C4-2B (cell line): Measurements from ENCODE around the gene NDUFAB1.

Experiments
- H3K27ac ChIP-seq: fragments of 450-650 bp; 2 replicates; pipeline ENCODE4 v1.5.1; 2017
- ZFX ChIP-seq: fragments of 450-650 bp; IDR thresholded peaks from 2 replicates; pipeline ENCODE4 v1.6.1; 2017
- TF ChIP-seq, protein P1 (sequence below): fragments of 450-650 bp; conservative IDR thresholded peaks from 2 replicates; pipeline ENCODE4 v1.5.1; 2017; ENCODE audit warnings: mild to moderate bottlenecking

The NDUFAB1 gene

DNA sequence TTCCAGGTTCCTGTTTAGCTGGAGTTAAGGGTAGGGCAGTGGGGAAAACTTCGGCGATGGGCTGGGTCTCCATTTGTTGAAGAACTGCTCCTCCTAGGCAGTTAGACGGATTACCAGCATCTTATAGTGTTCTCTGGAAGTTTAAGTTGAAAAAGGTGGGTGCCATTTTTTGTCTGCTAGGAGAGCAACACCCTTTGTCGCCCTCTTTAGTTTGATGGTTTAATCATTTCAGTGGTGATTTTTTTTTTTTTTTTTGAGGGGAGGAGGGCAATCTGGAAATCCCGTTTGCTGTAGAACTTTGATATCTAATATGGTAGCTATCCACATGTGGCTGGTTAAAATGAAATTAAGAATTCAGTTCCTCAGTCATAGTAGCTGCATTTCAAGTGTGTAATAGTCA lies 34.5 kb downstream of the NDUFAB1 start:
- H3K27ac ChIP-seq: no peak overlapping the region
- TF ChIP-seq, protein P1, sequence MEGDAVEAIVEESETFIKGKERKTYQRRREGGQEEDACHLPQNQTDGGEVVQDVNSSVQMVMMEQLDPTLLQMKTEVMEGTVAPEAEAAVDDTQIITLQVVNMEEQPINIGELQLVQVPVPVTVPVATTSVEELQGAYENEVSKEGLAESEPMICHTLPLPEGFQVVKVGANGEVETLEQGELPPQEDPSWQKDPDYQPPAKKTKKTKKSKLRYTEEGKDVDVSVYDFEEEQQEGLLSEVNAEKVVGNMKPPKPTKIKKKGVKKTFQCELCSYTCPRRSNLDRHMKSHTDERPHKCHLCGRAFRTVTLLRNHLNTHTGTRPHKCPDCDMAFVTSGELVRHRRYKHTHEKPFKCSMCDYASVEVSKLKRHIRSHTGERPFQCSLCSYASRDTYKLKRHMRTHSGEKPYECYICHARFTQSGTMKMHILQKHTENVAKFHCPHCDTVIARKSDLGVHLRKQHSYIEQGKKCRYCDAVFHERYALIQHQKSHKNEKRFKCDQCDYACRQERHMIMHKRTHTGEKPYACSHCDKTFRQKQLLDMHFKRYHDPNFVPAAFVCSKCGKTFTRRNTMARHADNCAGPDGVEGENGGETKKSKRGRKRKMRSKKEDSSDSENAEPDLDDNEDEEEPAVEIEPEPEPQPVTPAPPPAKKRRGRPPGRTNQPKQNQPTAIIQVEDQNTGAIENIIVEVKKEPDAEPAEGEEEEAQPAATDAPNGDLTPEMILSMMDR: no peak
- no peak for TF ChIP-seq ZFX

DNA sequence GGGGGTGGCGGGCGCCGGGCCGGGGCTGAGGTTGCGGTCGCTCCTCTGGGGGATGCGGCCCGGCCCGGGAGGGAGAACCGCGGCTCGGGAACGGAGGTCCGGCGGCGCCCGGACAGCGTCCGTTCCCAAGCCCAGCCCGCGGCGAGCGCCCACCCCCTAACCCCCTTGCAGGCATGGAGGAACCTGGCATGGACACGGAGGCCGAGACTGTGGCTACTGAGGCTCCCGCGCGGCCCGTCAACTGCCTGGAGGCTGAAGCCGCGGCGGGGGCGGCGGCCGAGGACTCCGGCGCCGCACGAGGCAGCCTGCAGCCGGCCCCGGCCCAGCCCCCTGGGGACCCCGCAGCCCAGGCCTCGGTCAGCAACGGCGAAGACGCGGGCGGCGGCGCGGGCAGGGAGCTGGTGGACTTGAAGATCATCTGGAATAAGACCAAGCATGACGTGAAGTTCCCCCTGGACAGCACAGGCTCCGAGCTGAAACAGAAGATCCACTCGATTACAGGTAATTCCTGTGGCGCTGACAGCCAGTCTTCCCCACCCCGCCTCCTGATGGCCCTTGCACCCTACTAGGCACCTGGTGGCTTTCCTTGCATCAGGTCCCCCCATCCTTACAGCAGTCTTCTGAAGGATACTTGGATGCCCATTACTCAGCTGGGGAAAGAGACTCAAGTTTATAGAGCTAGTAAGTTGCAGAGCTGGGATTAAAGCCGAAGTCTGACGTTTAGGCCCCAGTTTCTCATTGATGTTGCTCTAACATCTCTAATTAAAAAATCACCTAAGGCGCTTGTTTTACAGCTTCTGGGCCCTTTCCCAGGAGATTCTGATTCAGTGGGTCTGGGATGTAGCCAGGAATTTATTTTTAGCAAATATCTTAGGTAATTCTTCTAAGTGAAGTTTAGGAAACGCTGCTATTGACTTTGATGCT lies 38.1 kb downstream of the NDUFAB1 start:
- TF ChIP-seq, protein P1: no peak
- TF ChIP-seq ZFX: peak; percentile 75
- H3K27ac ChIP-seq: peak overlapping the region; percentile 86

DNA sequence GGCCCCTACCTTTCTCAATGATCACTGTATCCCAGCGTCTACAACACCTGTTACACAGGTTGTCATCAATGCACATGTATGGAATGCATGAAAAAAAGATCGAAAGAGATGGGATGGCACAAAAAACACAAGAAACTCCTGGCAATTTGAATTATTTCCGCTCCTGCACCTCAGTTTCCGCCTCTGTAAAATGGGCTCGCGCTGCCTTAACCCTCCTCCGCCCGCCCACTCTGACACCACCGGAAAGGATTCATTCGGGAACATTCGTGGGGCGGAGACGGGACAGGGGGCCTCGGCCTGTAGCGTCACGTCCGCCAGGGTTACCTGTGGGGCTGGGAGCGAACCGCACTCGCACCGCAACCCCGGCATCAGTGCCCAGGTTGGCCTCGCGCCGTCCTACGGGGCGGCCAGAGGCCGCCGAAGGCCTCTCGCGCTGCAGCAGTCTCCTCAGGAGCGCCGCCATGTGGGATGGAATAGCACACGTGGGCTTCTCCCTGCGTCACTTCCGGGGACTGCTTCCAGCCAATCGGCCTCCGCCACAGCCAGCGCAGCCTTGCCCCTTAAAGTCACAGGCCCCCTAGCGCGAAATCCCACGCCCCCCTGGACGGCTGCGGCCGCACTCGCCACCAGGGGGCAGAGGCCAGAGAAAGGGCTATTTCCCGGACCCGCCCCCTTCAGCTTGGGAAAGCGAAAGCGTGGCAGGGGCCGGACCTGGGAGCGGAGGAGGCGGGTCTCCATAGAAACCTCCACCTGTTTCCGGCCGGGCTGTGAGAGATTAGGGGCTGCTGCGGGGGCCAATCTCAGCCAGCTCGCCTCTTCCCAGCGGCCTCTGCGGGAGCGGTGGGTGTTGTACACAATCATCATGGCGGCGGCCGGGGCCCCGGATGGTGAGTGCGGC lies 39.0 kb downstream of the NDUFAB1 start, which contains the start of the genes EARS2 and UBFD1:
EARS2 (minus strand) TSS at position 470 of the 898 bp plus-strand sequence; CDS start at position 463, 7 bp downstream.
UBFD1 (plus strand) TSS at position 847 of the 898 bp plus-strand sequence; CDS start at position 863, 16 bp downstream.
- peak; percentile 46; the same call in 1 of the 2 replicates for TF ChIP-seq ZFX
- TF ChIP-seq, protein P1: peak; percentile 97
- peak within 1 kb of the TSS; percentile 86 for H3K27ac ChIP-seq

DNA sequence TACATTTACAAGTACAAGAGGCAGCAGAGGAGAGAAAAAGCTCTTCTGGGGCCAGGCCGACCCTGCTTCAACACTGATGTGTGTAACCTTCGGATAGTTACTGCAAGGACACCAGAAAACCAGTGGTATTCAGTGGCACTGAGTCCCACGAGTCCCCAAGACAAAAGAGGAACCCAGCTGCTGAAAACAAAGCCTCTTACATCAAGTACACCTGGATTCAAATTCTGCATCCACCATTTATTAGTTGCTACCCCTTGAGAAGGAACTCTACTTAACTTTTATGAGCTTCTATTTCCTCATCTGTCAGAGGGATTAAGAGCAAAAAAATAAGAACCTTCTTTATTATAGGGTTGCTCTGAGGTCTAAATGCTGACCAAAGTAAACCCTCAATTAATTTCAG lies 41.6 kb downstream of the NDUFAB1 start:
- TF ChIP-seq, protein P1: no peak
- no peak for TF ChIP-seq ZFX
- no peak overlapping the region for H3K27ac ChIP-seq

DNA sequence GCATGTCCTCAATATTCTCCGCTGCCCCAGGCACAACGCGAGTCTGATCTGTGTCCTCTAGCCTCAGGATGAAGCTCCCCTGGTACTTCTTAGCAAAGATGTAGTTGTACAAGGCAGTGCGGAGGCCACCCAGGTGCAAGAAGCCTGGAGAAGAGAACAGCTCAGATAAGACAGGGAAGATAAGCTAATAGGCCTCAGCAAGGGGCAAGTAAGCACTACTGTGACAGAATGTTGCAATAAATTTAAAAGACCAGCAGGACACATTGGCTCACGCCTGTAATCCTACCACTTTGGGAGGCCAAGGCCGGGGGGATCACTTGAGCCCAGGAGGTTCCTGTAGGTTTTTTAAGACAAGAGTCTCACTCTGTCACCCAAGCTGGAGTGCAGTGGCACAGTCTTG lies 44.0 kb downstream of the NDUFAB1 start:
- no peak overlapping the region for H3K27ac ChIP-seq

DNA sequence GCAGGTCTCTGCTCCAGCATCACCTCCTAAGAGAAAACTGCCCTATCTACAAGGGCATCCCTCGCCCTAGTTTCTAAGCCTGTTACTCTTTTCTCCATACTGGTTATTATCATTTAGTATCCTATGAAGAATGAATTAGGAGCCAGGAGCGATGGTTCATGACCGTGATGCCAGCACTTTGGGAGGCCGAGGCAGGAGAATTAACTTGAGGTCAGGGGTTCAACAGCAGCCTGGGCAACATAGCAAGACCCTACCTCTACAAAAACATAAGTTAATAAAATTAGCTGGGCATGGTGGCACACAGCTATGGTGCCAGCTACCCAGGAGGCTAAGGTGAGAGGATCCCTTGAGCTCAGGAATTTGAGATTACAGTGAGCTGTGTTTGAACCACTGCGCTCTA lies 46.2 kb downstream of the NDUFAB1 start:
- no peak overlapping the region for H3K27ac ChIP-seq
- TF ChIP-seq, protein P1: no peak
- no peak for TF ChIP-seq ZFX

More for the DNA sequence above, 44.0 kb downstream of the NDUFAB1 start:
- TF ChIP-seq, protein P1: no peak
- no peak for TF ChIP-seq ZFX
